AG04449 (cell line): Measurements from ENCODE around the gene LANCL1.
A peak's percentile ranks its signal among the peaks of the same experiment; 100 is the strongest.

ENCODE experiments used
- CTCF ChIA-PET: fragments of 350-600 bp; formaldehyde crosslinking; extraction: SDS; loops from one replicate; lab custom pipeline; 2021; ENCODE audit warnings: antibody characterized with exemption; lab: Yijun Ruan, JAX
- POLR2A ChIA-PET: fragments of 400-600, 350-600 bp; formaldehyde crosslinking; extraction: SDS; loops from one replicate; lab custom pipeline; 2020; ENCODE audit warnings: antibody characterized with exemption, inconsistent platforms; lab: Yijun Ruan, JAX
- DNase-seq: peaks from one replicate; pipeline ENCODE4 v3.0.0-alpha.2; 2010; ENCODE audit warnings: low read depth, low spot score
- H3K4me3 ChIP-seq: 2 replicates; pipeline ENCODE4 v1.5.1; 2011; ENCODE audit warnings: low read depth, mild to moderate bottlenecking, control low read depth, low read length
- CTCF ChIP-seq: IDR thresholded peaks from one replicate; pipeline ENCODE4 v1.5.1; 2011; ENCODE audit warnings: mild to moderate bottlenecking, moderate library complexity, low read length, control low read depth, inconsistent platforms; ENCODE audit not compliant: insufficient read depth; ENCODE audit errors: missing control alignments

The LANCL1 gene, protein sequence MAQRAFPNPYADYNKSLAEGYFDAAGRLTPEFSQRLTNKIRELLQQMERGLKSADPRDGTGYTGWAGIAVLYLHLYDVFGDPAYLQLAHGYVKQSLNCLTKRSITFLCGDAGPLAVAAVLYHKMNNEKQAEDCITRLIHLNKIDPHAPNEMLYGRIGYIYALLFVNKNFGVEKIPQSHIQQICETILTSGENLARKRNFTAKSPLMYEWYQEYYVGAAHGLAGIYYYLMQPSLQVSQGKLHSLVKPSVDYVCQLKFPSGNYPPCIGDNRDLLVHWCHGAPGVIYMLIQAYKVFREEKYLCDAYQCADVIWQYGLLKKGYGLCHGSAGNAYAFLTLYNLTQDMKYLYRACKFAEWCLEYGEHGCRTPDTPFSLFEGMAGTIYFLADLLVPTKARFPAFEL

DNA sequence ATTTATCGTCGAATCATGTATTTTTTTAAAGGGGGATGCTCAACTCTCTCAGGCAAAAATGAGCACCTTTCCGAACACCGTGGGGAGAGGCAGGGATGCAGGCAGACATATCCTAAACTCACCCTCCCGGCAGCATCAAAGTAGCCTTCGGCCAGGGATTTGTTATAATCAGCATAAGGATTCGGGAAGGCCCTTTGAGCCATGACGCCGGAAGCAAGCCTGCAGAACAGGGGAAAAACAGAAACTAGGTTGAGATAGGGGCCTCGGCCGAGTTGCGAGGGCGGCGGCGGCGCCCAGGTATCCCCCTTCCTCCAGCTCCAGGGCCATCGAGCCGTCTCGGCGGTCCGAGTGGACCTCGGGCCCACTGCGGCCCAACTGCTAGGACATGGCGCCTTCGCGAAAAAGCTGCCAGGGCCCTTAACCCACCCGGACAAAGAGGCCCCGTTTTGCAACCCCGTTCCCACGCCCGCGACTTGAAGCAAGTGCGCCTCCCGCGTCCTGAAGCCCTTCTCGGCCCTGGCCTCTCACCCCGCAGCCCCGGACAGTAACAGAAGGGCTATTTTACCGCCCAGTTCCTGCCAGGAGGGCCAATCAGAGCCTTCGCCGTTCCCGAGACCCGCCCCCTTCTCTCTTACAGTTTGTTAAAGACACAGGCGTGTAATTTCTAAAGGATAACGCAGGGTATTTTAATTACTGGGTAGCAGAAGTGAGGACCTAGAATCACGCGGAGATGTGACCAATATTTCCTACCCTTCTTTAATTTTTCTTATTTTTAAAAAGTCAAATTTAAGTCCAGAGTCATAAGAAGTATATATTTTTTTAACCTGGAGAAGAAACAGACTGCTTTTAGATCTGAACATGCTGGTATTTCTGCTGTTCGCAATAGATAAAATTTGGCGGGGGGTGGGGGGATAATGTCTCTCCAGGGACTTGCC, at the start of gene LANCL1:
LANCL1 (minus strand) TSS at position 566 of the 935 bp plus-strand sequence; CDS start at position 203, 363 bp downstream.
- DNase-seq = peak; percentile 31
- peak within 1 kb of the TSS; percentile 78 for H3K4me3 ChIP-seq
- no peak for TF ChIP-seq CTCF
- ChIA-PET CTCF (interaction anchor here (1.5 to 2.4 kb wide), 2 partner anchors 20 to 26 kb away, joined by 3 to 7 read pairs; no protein-coding TSS in a partner anchor), POLR2A (interaction anchor here (0.5 kb wide), 1 partner anchor 10 kb away, joined by 3 read pairs; no protein-coding TSS in a partner anchor)

- POLR2A ChIA-PET = no interaction called here
- no peak for TF ChIP-seq CTCF
- H3K4me3 ChIP-seq = no peak overlapping the region
- DNase-seq = no peak
- CTCF ChIA-PET = interaction anchor here (1.4 kb wide), 1 partner anchor 22 kb away, joined by 4 read pairs; no protein-coding TSS in a partner anchor
Measured at GRCh38 chr2:210524533-210524932, 48.0 kb upstream of the LANCL1 start.

DNA sequence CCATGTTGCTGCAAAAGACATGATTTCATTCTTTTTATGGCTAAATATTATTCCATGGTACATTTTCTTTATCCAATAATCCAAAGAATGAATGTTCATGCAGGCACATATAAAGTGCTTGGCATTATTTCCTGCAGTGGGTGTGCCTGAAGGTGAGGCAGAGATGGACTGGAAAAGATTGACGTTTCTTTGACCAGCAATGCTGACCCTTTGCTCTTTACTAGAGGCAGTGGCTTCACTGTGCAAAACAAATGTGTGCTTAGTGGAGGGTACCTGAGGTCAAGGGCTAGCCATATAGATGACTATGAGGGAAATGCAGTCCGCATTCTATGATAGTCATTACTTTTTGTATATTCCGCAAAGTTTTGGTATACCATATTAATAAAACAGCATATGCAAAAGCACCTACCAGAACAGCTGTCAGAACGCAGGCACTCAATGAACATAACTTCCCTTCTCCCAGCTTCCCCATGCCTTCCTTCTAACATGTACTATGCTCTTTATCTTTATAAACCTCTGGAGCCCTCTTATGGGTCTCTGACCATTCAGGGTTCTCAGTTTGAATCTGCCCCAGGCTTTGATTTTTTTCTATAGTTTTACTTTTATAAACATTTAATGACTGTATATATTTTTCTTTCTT, 47.2 kb upstream of the LANCL1 start:
- POLR2A ChIA-PET = no interaction called here
- CTCF ChIA-PET = interaction anchor here (1.4 kb wide), 1 partner anchor 21 kb away, joined by 4 read pairs; no protein-coding TSS in a partner anchor
- TF ChIP-seq CTCF = no peak
- DNase-seq = no peak
- H3K4me3 ChIP-seq = no peak overlapping the region

DNA sequence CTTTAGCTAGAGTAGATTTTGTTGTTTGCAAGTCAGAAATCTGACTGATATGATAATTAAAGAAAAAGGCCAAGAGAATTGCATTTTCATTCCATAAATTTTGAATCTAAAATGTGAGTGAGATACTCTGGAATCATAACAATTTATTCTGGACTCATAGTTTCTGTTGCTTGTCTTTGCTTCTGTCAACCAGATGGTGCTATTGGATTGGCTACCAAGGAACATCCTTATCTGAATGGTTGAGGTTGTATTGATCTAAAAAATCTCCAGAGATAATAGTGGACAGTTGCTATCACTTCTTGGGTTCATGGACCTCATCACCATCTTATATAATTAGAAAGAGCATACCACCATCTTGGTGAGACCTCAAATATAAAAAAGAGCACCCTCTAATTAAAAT, 45.8 kb upstream of the LANCL1 start:
- ChIA-PET POLR2A (no interaction called here), CTCF (interaction anchor here (1.6 kb wide), 1 partner anchor 19 kb away, joined by 6 read pairs; no protein-coding TSS in a partner anchor)
- DNase-seq = no peak
- H3K4me3 ChIP-seq = no peak overlapping the region
- no peak for TF ChIP-seq CTCF

DNA sequence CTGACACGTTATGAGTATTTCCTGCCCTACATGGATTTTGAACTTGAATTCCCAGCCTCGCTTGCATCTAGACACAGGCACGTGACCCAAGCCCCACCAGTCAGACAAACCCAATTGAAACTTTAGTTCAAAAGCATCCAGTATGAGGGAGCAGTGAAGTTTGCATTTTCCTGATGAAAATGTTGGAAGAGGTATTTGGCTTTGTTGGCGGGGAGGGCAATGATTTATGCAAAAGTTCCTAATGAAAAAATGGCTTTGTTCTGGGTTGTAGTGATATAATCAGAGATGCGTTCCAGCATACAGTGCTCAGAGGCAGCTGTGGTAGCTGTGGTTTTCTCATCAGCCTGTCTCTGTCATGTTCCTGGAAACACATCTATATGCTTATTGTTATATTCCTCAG, 43.0 kb upstream of the LANCL1 start:
- no peak overlapping the region for H3K4me3 ChIP-seq
- no peak for TF ChIP-seq CTCF
- no peak for DNase-seq
- POLR2A ChIA-PET = no interaction called here
- CTCF ChIA-PET = interaction anchor here (1.7 kb wide), 1 partner anchor 16 kb away, joined by 5 read pairs; no protein-coding TSS in a partner anchor
